GM19328 (cell line): Measurements from ENCODE around the gene TPM1.

Source experiments
- ATAC-seq: cut with Tn5 transposase; IDR thresholded peaks from one replicate; pipeline ENCODE4 v1.9.1; 2021; ENCODE audit warnings: mild to moderate bottlenecking, moderate library complexity; ENCODE audit not compliant: unreplicated experiment

TPM1 gene

GRCh38 chr15:63040954-63041353 is 1.6 kb upstream of the TPM1 start:
- no peak for ATAC-seq

- ATAC-seq = no peak
Observed at GRCh38 chr15:63041402-63041973, 1.1 kb upstream of the TPM1 start.

DNA sequence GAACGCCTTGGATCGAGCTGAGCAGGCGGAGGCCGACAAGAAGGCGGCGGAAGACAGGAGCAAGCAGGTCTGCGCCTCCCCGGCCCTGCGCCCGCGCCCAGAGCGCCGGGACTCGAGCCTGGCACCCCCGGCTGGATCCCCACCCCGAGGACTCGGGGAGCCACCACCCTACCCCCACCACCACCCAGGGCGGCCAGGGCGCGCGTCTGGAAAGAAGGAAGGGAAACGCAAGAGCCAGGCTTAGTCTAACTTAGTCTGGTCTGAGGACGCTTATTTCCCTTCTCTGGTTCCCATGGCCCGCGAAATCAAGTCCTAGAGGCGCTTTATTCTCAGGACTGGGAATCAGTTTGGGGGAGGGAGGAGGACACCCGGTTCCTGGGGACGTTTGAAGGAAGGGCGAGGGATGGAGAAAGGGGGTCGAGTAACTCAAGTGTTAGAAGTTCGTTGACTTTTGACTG is 359 bp downstream of the TPM1 start:
- no peak for ATAC-seq

DNA sequence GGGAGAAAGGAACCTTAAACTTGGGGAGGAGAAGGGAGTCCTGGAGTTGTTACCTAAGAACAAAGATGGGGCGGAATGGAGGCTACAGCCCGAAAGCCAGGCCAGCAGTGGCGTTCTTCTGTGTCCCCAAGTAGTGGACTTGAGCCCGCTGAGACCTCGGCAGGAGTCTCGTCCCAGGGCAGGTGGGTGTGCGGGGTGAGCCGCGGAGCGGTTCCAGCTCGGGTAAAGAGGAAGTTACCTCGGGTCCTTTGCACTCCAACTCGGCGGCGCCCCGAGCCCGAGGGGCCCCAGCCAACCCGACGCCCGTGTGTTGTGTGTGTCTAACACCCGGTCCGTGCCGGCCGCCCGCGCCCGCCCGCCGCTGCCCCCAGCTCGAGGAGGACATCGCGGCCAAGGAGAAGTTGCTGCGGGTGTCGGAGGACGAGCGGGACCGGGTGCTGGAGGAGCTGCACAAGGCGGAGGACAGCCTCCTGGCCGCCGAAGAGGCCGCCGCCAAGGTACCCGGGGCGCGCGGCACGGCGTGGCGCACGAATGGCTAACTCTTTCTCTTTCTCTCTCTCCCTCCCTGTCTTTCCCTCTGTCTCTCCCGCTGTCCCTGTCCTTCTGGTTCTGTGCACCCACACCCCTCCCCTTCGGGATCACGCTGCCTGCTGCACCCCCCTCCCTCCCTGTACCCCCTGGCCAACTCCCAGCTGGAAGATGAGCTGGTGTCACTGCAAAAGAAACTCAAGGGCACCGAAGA is 959 bp downstream of the TPM1 start:
- ATAC-seq = no peak

- no peak for ATAC-seq
Observed at GRCh38 chr15:63044077-63044644, 1.6 kb downstream of the TPM1 start.

DNA sequence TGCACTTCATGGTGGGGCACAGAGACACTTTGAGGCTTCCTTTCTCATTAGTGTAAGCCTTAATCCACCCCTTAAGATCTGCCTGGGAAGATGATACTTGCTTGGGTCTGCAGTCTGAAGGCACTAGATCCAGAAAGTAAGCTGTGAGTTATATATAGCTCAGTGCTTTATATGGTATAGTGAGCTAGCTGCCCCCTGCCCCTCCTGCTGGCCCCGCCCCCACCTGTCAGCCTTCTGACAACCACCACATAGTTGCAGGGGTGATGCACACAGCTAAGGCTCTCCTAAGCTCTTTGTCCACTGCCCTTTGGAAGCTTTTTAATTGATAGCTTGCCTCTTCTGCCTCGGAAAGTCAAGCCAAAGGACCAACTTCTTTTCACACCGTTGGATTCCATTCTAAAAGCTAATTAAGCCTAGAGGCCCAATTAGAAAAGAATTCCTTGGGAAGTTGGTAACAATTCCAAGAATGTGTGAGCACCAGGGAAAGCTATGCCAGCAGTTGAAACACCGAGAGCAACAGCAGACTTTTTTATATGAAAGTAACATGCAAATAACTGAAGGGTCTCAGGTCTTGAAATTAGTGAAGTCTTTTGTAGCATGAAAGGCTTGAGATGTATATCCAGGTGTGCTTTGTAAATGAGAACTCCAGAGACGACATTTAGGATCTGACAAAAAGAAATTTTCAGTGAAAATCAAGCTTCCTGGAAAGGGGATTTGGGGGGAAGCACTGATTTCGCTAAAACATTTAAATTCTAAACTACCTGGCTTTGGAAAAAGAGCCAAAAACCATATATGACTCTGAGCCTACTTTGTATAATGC is 2.3 kb downstream of the TPM1 start:
- ATAC-seq = no peak

DNA sequence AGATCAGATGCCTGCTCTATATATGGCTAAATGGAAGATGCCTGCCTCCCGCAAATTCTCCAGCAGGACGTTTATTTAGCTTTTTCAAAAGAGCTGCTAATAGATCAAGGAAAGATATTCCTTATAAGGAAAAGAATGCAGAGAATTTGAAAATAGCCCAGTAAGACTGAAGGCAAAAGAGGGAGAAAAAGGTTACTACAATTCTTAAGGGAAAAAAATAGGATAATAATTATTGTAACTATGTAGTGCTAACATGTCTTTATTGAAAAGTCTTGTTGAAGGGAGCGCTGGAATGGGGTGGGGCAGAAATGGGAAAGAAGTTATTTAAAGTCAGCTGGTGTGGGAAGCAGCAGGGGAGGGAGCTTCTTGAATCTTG is 2.9 kb downstream of the TPM1 start:
- no peak for ATAC-seq

- ATAC-seq = no peak
Observed at GRCh38 chr15:63045879-63046278, 3.3 kb downstream of the TPM1 start.

- ATAC-seq = no peak
Observed at GRCh38 chr15:63046917-63047760, 4.6 kb downstream of the TPM1 start.

DNA sequence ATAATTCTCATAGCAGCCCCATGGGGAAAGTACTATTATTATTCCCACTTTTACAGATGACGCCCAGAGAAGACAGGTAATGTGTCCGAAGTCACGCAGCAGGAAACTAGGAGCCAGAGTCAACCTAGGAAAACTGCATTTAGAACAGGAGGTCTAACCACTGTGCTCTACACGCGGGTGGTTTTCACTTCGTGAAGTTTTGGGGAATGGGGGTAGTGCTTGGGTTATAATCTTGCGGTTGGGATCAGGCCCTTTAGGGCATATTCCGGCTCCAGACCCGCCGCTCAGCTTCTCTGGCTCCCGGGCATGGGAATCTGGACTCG is 5.2 kb downstream of the TPM1 start:
- no peak for ATAC-seq

DNA sequence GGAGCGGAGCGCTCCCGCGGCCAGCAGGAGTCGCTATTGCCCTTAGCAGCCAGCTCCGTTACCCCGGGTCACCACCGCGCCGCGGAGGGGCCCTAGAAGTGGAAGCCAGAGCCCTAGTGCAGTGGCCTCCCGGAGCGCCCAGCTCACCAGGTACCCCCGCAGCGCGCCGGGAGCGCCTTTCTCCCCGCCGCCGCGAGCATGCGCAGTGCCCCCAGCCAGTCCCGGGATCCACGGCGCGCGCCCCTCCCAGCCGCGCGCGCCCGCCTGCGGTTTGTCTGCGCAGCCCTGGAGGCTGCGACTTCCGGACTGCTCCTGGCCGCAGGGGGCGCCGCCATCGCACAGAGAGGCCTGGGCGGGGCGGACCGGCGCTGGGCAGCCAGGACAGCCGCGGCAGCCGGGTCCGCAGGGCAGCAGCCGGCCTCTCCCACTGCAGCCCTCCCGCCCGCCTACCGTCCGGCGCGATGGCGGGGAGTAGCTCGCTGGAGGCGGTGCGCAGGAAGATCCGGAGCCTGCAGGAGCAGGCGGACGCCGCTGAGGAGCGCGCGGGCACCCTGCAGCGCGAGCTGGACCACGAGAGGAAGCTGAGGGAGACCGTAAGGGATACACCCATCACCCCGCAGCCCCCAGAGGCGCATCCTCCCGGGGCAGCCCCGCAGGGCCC is 5.7 kb downstream of the TPM1 start:
- peak; percentile 78 for ATAC-seq

DNA sequence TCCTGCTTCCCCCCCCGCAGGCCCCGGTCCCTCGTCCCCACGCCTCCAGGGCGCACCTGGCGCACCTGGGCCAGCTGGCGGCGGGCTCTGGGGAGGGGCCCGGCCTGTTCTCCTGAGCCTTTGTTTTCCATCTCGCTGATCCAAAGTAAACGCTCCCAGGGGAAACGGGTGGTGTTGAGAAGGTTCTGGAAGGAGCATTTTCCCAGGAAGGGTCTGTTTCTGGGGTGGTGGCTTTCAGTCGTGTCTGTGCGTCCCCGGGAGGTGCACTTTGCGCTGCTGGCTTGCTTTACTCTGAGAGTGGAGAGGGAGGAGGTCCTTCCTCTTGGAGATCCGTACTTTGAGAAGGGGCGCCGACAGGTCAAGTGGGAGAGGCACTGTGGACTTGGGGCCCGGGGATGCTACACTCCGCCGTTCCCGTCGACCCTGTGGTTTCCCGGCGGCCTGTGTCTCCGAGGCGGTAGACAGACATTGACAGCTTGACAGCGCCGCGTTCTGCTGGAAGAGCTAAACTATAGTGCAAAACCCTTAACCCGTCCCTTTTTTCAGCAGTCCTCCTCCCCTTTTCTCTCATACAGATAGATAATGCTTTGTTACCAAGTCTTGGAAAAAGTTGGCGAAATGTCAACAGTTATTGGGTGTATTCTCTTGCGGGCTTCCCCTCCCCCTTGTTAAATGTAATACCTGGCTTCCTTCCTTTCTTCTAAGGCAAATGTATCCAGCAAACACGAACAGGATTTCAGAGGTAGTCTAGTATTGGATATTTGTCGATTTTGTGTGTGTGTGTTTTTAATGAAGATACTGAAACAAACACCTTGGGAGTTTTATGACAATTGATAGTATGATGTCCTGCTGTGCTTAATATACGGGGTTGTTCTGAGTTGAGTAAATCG is 6.5 kb downstream of the TPM1 start:
- peak; percentile 27 for ATAC-seq

- ATAC-seq = no peak
Observed at GRCh38 chr15:63049783-63050371, 7.3 kb downstream of the TPM1 start.

DNA sequence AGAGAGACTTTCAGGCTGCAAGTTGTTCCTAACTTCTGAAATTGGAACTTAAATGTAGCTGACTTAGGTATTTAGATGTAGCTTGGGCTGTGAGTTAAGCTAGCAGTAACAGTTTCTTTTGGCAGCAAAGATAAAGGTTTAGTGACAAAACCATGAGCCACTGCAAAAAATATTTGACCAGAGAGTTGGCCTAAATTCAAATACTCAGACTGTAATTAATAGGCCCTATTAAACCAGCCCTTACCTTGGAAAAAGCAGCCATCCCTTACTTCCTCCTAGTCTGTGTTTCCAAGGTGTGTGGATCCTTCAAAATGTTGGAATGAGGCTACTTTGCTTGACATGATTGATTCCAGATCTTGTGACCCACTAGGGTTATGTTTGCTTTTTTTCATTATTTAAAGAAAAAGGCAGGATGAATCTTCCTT is 8.2 kb downstream of the TPM1 start:
- ATAC-seq = no peak

- ATAC-seq = no peak
Observed at GRCh38 chr15:63051156-63052066, 8.9 kb downstream of the TPM1 start.

DNA sequence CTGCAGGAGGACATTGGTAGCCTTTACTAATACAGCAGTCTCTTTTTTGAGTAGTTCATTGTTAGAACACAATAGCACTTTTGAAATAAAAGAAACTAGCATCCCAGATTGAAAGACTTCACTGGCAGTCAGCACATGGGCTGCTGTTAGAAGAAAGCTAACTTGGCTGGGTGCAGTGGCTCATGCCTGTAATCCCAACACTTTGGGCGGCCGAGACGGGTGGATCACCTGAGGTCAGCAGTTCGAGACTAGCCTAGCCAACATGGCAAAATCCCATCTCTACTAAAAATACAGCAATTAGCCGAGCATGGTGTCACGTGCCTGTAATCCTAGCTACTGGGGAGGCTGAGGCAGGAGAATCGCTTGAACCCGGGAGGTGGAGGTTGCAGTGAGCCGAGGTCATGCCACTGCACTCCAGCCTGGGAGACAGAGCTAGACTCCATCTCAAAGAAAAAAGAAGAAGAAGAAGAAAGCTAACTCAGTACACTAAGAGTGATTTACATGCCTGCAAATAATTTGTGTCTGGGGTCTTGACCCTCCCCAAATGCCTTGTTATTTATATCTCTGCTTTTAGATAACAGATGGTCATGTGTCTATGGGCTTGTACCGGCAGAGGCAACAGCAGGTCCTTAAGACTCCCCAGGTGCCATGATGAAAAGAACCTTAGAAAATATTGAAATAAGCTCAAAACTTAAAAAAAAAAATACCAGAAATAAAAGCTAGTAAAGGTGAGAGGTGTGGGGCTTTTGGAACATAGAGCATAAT is 9.7 kb downstream of the TPM1 start:
- ATAC-seq = no peak
